HG02943 (cell line): ENCODE data around the gene TUBB8.
"Not testable (repeated sequence)": the region's sequence is repeated elsewhere in the genome, so short reads cannot be mapped to it uniquely, and the experiment has no call there.

ENCODE experiments used
- ATAC-seq: cut with Tn5 transposase; IDR thresholded peaks from one replicate; pipeline ENCODE4 v1.9.1; 2021; ENCODE audit warnings: mild to moderate bottlenecking, low read depth, moderate library complexity; ENCODE audit not compliant: unreplicated experiment

The TUBB8 gene

DNA sequence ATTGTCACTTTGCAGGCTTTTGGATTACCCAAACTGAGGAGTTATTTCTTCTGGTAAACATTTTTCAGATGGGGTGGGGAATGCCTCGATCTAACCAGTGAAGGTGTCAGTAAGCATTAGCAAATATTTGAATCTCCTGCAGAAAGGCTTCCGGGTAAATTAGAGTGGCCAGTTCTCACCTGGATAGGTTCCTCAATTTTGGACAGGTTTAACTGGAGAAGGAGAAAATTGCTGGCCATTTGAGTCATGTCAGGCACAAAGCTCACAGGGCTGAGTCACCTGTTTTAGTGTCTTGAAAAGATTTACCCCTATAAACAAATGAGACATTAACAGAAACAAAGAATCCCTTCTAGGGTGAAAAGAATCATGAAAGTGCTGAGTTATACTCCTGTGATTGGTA lies 830 bp upstream of the TUBB8 start:
- not testable (repeated sequence) for ATAC-seq

GRCh38 chr10:47864-48263 lies 1.2 kb downstream of the TUBB8 start:
- not testable (repeated sequence) for ATAC-seq

- not testable (repeated sequence) for ATAC-seq
These were observed 35.8 kb downstream of the TUBB8 start for GRCh38 chr10:13315-13635.

DNA sequence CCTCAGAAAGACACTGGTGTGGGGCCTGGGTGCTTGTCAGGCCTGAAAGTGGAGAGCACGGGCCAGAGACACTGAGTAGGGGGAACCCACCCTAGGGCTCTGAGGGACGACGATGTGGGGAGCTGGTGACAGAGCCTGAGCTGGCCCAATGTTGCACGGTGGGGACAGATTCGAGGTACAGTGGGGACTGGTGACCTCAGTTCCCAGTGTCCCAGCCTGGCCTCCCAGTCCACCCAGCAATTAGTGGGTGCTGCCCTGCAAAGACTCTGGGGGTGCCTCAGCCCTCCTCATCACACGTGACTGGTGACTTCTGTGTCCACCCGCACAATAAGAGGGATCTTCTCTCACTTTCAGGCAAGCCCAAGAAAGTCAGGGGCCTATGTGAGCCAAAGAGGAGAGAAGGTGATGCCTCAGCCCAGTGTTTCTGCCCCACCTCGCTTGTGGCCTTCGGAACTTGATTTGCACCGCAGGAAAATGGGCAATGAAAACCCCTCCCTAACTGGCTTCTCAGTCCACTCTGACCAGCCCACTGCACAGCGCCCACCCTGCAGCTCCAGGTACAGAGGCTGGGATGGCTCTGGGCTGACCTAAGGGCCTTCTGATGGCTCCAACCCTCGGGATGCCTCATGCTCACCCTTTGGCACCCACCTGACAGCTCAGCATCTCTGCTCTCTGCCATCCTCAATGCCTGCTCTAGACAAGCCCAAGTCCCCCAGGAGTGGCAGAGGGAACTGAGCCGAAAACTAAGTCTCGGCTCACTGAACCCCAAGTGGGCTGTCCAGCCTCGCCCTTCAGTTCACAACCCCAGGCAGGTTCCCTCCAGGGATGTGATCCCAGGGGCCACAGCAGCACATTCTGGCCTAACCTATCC lies 36.4 kb downstream of the TUBB8 start:
- not testable (repeated sequence) for ATAC-seq

DNA sequence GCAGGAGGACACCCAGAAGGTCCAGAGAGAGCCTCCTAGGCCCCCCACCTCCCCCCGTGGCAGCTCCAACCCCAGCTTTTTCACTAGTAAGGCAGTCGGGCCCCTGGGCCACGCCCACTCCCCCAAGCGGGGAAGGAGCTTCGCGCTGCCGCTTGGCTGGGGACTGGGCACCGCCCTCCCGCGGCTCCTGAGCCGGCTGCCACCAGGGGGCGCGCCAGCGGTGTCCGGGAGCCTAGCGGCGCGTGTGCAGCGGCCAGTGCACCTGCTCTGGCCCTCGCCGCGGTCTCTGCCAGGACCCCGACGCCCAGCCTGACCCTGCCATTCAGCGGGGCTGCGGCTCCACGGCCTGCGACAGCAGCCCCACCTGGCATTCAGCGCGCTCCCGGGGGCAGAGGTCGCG lies 37.8 kb downstream of the TUBB8 start:
- not testable (repeated sequence) for ATAC-seq

DNA sequence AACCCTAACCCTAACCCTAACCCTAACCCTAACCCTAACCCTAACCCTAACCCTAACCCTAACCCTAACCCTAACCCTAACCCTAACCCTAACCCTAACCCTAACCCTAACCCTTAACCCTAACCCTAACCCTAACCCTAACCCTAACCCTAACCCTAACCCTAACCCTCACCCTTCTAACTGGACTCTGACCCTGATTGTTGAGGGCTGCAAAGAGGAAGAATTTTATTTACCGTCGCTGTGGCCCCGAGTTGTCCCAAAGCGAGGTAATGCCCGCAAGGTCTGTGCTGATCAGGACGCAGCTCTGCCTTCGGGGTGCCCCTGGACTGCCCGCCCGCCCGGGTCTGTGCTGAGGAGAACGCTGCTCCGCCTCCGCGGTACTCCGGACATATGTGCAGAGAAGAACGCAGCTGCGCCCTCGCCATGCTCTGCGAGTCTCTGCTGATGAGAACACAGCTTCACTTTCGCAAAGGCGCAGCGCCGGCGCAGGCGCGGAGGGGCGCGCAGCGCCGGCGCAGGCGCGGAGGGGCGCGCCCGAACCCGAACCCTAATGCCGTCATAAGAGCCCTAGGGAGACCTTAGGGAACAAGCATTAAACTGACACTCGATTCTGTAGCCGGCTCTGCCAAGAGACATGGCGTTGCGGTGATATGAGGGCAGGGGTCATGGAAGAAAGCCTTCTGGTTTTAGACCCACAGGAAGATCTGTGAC lies 38.7 kb downstream of the TUBB8 start:
- ATAC-seq: not testable (repeated sequence)
